Kidney (tissue), 14 donors: ENCODE measurements around the gene CREG1. TPM values are rescaled to one million over a fixed set of nuclear protein-coding genes. Genes with fewer than 3 reads are reported as not detected.
A peak's percentile ranks its signal among the peaks of the same experiment; 100 is the strongest.

Experiments used
- DNase-seq, 5 donors: peaks; one replicate each; pipeline ENCODE4 v3.0.0-alpha.2; 2013 to 2020
- FAIRE-seq: peaks from 2 replicates; lab custom pipeline; 2012; peaks lifted over from hg19 to GRCh38; lab: Jason Lieb, UNC
- H3K27ac ChIP-seq, 2 donors: one replicate each; pipeline ENCODE4 v1.7.0; 2013; ENCODE audit warnings: low read depth in 2 of 2, low read length in 2 of 2, inconsistent platforms in 1 of 2
- H3K27me3 ChIP-seq: one replicate; pipeline ENCODE4 v1.7.1; 2013; ENCODE audit warnings: low read length, inconsistent platforms; ENCODE audit not compliant: control insufficient read depth, insufficient read depth
- H3K36me3 ChIP-seq, 3 donors: one replicate each; pipeline versions ENCODE4 v1.7.0 to v1.7.1; 2013; ENCODE audit warnings: low read length in 3 of 3, control low read depth in 1 of 3, inconsistent platforms in 1 of 3; ENCODE audit not compliant: insufficient read depth in 3 of 3, control insufficient read depth in 2 of 3
- H3K4me1 ChIP-seq, 3 donors: one replicate each; pipeline versions ENCODE4 v1.7.0 to v1.7.1; 2013; ENCODE audit warnings: low read length in 3 of 3, inconsistent platforms in 1 of 3, low read depth in 1 of 3; ENCODE audit not compliant: control insufficient read depth in 2 of 3, insufficient read depth in 2 of 3
- H3K4me3 ChIP-seq, 3 donors: one replicate each; pipeline versions ENCODE4 v1.7.0 to v1.8.1; 2013; ENCODE audit warnings: low read length in 3 of 3, control low read depth in 1 of 3, inconsistent platforms in 1 of 3
- H3K9ac ChIP-seq, 3 donors: one replicate each; pipeline versions ENCODE4 v1.7.0 to v1.7.1; 2013; ENCODE audit warnings: low read length in 3 of 3, control low read depth in 1 of 3, inconsistent platforms in 1 of 3
- H3K9me3 ChIP-seq, 3 donors: one replicate each; pipeline versions ENCODE4 v1.7.0 to v1.7.1; 2013; ENCODE audit warnings: low read length in 3 of 3, control low read depth in 1 of 3, inconsistent platforms in 1 of 3; ENCODE audit not compliant: control insufficient read depth in 2 of 3, insufficient read depth in 1 of 3
- CTCF ChIP-seq: IDR thresholded peaks from 3 replicates; pipeline ENCODE4 v1.5.1; 2012; ENCODE audit warnings: mild to moderate bottlenecking, moderate library complexity, borderline replicate concordance; ENCODE audit not compliant: insufficient read depth; ENCODE audit errors: extremely low read depth
- intact Hi-C: fragments of 100-400 bp; cut with DNase I; formaldehyde crosslinking; loops from one replicate; pipeline ENCODE4 v1.11.1; 2022
- polyA plus RNA-seq: library from polyadenylated mRNA; stranded (reverse); fragments of 350-450 nt; fragmentation: Illumina TruSeq; extraction: RNeasy Lipid Tissue Mini Kit (QIAGEN cat#74804); gene quantifications from one replicate; pipeline ENCODE4 v1.2.3, GENCODE V29; 2014; ENCODE audit warnings: low read depth, low replicate concordance; ENCODE audit not compliant: insufficient read depth
- total RNA-seq: library from RNA; stranded (reverse); fragmentation: NEBNext Ultra II Directional; extraction: Animal tissue kit (Norgen Biotek cat#: 25700); gene quantifications from one replicate; pipeline ENCODE4 v1.2.1, GENCODE V29; 2021
- donor health status: control.
- donor health status: control.
- donor health status: control.
- donor health status: control.
- donor health status: control.
- donor health status: DM: yes; HTN: yes; CAD: no.
- donor health status: Normal renal cell carcinoma (clear cell type).

Gene CREG1
- total and polyA plus RNA-seq, 2 donors from 2014 or later, result 91.2 to 115 TPM

GRCh38 chr1:167601442-167602383 is 48.2 kb upstream of the CREG1 start:
- H3K9me3 ChIP-seq, result no peaks in the 10 kb centered on the region
- FAIRE-seq, result no peak
- DNase-seq, result peak in 1 of 5 donors; percentile 10
- no peak for TF ChIP-seq CTCF
- H3K4me1 ChIP-seq, result peaks cover 0 to 13% (median 7%) of the 10 kb centered on the region in 3 donors
- intact Hi-C loops, result loop anchor here (5.0 kb wide), 1 partner anchor 86 kb away; no protein-coding TSS in a partner anchor
- no peaks in the 10 kb centered on the region for H3K36me3 ChIP-seq
- H3K4me3 ChIP-seq, result no peak overlapping the region
- peak overlapping the region; percentile 29 to 64 for H3K27ac ChIP-seq
- no peaks in the 10 kb centered on the region for H3K27me3 ChIP-seq
- H3K9ac ChIP-seq, result no peak overlapping the region

- DNase-seq (peak in 2 of 5 donors; percentile 26 to 58), FAIRE-seq (peak; percentile 25)
- no peak overlapping the region for H3K27ac ChIP-seq
Observed at GRCh38 chr1:167599957-167600581, 46.5 kb upstream of the CREG1 start.

GRCh38 chr1:167594822-167595221 is 41.3 kb upstream of the CREG1 start:
- no peaks in the 10 kb centered on the region for H3K4me1 ChIP-seq
- TF ChIP-seq CTCF, result no peak
- intact Hi-C loops, result no loop called here
- H3K9me3 ChIP-seq, result no peaks in the 10 kb centered on the region
- no peaks in the 10 kb centered on the region for H3K27me3 ChIP-seq
- no peak overlapping the region for H3K4me3 ChIP-seq
- no peak overlapping the region for H3K27ac ChIP-seq
- DNase-seq (peak in 2 of 5 donors; percentile 25 to 70), FAIRE-seq (no peak)
- H3K36me3 ChIP-seq, result no peaks in the 10 kb centered on the region
- no peak overlapping the region for H3K9ac ChIP-seq

More at GRCh38 chr1:167599957-167600581, 46.5 kb upstream of the CREG1 start:
- Histone ChIP-seq H3K4me1 (peaks cover 0 to 13% (median 7%) of the 10 kb centered on the region in 3 donors), H3K36me3 (no peaks in the 10 kb centered on the region), H3K9me3 (no peaks in the 10 kb centered on the region), H3K9ac (no peak overlapping the region), H3K4me3 (no peak overlapping the region), H3K27me3 (no peaks in the 10 kb centered on the region)
- intact Hi-C loops, result loop anchor here (5.0 kb wide), 1 partner anchor 87 kb away; no protein-coding TSS in a partner anchor
- TF ChIP-seq CTCF, result peak; percentile 41
